Activated CD4-positive, CD25-positive, alpha-beta regulatory T cell (primary cell): ENCODE results near the gene SORCS2.

Source experiments
- DNase-seq, 4 experiments: peaks; one replicate each; lab custom pipeline; 2025; lab: John Stamatoyannopoulos, UW

The SORCS2 gene

GRCh38 chr4:7244751-7245320 lies 52.5 kb downstream of the SORCS2 start:
- DNase-seq = no peak

- no peak for DNase-seq
Measured at GRCh38 chr4:7247521-7247920, 55.2 kb downstream of the SORCS2 start.

GRCh38 chr4:7247946-7248345 lies 55.6 kb downstream of the SORCS2 start:
- DNase-seq = no peak

- DNase-seq = no peak
Measured at GRCh38 chr4:7248857-7249256, 56.5 kb downstream of the SORCS2 start.

GRCh38 chr4:7251321-7251720 lies 59.0 kb downstream of the SORCS2 start:
- no peak for DNase-seq

GRCh38 chr4:7252051-7252450 lies 59.7 kb downstream of the SORCS2 start:
- DNase-seq = no peak

- DNase-seq = no peak
Measured at GRCh38 chr4:7252510-7253340, 60.4 kb downstream of the SORCS2 start.

- no peak for DNase-seq
Measured at GRCh38 chr4:7253341-7253700, 61.0 kb downstream of the SORCS2 start.

- DNase-seq = no peak
Measured at GRCh38 chr4:7253837-7254236, 61.5 kb downstream of the SORCS2 start.

- DNase-seq = no peak
Measured at GRCh38 chr4:7254736-7255487, 62.6 kb downstream of the SORCS2 start.

- DNase-seq = no peak
Measured at GRCh38 chr4:7255488-7255881, 63.1 kb downstream of the SORCS2 start.

- no peak for DNase-seq
Measured at GRCh38 chr4:7255996-7256395, 63.7 kb downstream of the SORCS2 start.

- no peak for DNase-seq
Measured at GRCh38 chr4:7256984-7257810, 64.9 kb downstream of the SORCS2 start.

- no peak for DNase-seq
Measured at GRCh38 chr4:7259039-7259438, 66.7 kb downstream of the SORCS2 start.

GRCh38 chr4:7260569-7260968 lies 68.2 kb downstream of the SORCS2 start:
- no peak for DNase-seq

- DNase-seq = no peak
Measured at GRCh38 chr4:7261087-7261486, 68.7 kb downstream of the SORCS2 start.

GRCh38 chr4:7261536-7261935 lies 69.2 kb downstream of the SORCS2 start:
- no peak for DNase-seq

- no peak for DNase-seq
Measured at GRCh38 chr4:7262134-7262533, 69.8 kb downstream of the SORCS2 start.

- no peak for DNase-seq
Measured at GRCh38 chr4:7263166-7263565, 70.8 kb downstream of the SORCS2 start.

GRCh38 chr4:7264694-7265093 lies 72.4 kb downstream of the SORCS2 start:
- no peak for DNase-seq

GRCh38 chr4:7266525-7267292 lies 74.4 kb downstream of the SORCS2 start:
- no peak for DNase-seq
